SHP77 (cell line): ENCODE data around the gene SNCB.

Source experiments
- DNase-seq, 2 experiments: peaks; one replicate each; lab custom pipeline; 2025; lab: John Stamatoyannopoulos, UW

SNCB gene

GRCh38 chr5:176644294-176644693 is 14.0 kb upstream of the SNCB start:
- no peak for DNase-seq

- no peak for DNase-seq
Observed at GRCh38 chr5:176643491-176644219, 13.3 kb upstream of the SNCB start.

DNA sequence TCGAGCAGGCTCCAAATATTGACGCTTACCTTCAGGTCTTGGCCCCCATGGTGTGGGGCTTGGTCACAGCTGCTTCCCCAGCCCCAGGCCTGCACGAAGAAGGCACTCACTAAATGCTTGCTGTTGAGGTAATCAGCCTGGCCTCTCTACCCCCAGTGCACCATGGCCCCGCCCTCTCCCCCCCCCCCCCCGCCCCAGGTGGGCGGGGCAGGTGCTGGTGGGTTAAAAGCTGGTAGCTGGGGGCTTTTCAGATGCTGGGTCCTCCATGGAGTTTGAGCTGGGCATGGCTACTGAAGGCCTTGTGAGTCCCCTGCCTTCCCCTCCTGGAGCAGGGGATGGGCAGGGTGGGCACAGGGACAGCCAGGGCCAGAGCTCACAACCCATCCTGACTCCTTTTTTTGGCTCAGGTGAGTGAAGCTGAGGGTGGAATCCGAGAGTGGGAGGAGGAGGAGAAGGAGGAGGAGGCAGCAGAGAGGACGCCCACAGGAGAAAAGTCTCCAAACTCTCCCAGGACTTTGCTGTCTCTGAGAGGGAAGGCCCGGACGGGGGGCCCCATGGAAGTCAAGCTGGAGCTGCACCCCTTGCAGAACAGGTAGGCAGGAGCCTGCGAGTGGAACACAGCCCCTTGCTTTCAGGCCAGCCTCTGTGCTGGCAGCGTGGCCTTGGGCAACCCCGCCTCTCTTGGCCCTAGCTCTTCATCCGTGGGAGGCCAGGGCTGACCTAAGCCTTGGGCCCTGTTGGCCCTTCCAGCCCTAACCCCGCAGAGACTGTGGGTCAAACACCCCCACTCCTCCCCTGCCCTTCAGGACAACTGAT is 12.5 kb upstream of the SNCB start:
- DNase-seq = no peak

GRCh38 chr5:176640616-176641015 is 10.3 kb upstream of the SNCB start:
- no peak for DNase-seq

- DNase-seq = no peak
Observed at GRCh38 chr5:176639981-176640380, 9.6 kb upstream of the SNCB start.

DNA sequence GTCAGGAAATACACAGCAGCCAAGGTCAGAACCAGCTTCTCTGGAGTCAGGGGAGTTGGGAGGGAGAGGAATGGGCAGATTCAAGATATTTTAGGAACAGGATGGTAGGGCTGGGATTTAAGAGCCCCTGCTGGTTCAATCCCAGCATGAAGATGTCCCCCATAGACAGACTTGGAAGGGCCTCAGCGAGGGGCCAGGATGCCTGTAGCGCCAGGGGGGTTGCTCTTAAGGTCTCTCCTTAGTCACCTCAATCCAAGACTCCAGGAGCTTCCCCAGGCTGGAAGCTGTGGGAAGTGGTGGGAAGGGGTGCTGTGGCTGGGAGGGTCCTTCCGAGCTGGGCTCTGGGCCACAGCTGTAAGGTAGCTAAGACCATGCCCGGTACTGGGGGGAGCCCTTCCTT is 8.9 kb upstream of the SNCB start:
- no peak for DNase-seq

DNA sequence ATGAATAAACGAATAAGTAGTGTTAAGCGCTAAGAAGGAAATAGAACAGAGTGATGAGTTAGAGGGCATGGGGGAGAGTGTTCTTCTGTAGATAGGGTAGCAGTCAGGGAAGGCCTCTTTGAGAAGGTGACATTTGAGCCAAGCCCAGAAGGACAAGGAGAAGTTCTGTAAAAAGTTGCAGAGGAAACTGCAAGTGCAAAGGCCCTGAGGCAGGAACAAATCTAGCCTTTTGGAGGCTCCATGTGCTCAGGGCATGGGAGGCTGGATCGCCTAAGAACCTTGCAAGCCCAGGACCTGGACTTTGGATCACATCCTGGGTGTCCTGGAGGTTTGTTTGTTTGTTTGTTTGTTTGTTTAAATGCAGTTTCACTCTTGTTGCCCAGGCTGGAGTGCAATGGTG is 8.1 kb upstream of the SNCB start:
- no peak for DNase-seq

DNA sequence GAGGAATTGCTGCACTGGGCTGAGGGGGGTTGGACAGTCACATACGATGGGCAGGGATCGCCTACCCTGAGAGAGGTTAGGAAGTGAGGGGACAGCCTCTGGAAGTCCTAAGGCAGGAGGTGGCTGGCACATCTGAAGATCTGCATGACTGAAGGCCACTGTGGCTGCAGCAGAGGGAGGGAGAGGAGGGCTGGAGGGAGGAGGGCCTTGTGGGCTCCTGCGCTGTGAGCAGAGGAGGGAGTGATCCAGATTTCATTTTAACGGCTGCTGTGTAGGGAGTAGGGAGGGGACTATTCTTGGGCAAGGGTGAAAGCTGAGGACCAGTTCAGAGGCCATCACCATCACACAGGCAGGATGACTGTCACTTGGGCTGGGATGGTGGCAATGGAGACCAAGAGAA is 7.2 kb upstream of the SNCB start:
- no peak for DNase-seq

GRCh38 chr5:176636426-176636825 is 6.1 kb upstream of the SNCB start:
- DNase-seq = no peak

GRCh38 chr5:176633598-176633997 is 3.3 kb upstream of the SNCB start:
- no peak for DNase-seq

- DNase-seq = no peak
Observed at GRCh38 chr5:176632745-176633144, 2.4 kb upstream of the SNCB start.

- no peak for DNase-seq
Observed at GRCh38 chr5:176631383-176632200, 1.3 kb upstream of the SNCB start.

GRCh38 chr5:176630681-176631222 is 418 bp upstream of the SNCB start:
- DNase-seq = no peak

DNA sequence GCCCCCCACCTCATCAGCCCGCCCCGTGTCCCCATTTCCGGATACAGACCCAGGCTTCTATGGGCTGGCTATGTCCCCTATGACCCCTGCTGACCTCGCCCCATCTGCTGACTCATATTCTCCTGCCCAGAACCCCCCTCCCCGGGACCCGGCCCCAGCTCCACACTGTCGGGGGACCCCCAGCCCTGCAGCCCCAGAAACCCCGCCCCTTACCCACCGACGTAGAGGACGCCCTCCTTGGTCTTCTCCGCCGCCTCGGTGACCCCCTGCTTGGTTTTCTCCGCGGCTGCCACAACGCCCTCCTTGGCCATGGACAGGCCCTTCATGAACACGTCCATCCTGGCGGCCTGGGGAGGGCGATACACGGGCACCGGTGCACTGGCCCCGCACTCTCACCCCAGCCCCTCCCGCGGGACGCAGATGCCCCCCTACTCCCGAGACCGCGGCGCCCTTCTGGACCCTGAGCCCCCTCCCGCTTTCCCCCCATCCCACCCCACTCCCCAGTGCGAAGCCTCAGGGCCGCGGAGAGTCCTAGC is 949 bp downstream of the SNCB start:
- no peak for DNase-seq

GRCh38 chr5:176628406-176629228 is 1.7 kb downstream of the SNCB start:
- no peak for DNase-seq

DNA sequence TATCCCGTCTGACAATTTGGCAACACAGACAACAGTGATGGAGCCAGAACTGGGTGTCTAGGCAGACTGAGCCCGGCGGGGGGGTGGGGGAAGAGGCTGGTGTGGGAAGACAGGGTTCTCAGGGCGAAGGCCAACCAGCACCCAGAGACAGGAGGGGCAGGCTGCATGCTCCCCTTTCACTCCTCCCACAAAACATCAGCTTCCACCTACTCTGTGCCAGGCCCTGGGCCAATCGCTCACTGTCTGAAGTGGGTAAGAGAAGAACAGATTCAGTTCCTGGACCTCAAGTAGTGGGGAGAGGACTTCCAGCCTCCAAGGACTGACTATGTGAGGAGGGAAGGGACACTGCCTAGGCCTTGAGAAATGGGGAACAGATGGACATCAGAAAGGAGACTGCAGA is 2.8 kb downstream of the SNCB start:
- DNase-seq = no peak

DNA sequence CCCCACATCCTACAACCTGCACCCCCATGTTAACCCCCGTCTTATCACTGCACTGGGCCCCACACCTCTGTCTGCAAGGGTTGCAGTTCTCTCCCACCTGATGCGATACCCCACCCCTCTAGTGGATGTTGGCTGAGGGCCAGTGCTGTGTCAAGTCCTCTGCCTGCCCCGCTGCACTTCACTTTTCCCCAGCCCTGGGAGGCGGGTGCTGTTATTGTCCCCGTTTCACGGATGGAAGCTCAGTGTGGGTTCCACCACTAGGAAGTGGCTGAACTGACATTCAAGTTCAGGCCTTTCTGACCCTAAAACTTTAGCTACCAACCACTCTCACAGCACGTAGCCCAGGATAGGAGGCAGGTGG is 3.5 kb downstream of the SNCB start:
- no peak for DNase-seq

DNA sequence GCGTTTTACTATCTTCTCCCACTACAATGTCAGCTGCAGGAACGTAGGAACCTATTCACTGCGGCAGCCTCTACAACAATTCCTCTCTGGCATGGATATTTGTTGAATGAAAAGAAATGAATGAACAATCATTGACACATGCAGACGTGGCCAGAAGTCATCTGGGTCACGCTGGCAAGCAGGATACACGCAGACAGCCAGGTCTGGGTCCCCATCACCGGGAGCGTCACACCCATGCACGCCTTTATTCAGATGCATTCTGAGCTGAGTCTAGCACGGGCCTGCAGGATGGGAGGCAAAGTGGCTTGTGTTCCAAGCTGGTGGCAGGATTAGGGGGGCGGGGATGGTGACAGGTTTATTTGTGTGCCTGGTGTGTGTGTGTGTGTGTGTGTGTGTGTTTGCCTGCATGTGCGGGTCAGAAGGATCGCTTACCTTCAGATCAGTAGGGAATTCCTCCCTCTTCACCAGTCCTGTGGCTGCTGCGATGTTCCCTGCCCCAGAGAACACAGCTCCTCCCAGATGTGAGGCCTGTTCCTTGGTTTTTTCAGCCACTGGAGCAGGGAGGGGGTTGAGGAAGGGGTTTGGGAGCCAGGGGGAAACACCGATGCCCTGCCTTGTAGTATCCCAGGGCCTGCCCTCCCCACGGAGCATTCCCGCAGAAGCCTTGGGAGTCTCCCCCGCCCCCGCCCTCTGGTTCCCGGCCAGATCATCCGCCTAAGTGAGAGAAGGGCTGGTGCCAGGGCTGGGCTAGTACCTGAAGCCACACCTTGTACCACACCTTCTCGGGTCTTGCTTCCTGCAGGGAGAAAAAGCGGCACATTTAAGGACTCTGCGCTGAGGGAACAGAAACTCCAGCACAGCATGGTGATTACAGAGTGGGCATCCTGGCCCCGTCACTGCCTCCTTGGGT is 4.1 kb downstream of the SNCB start:
- no peak for DNase-seq

GRCh38 chr5:176625512-176625911 is 4.8 kb downstream of the SNCB start:
- no peak for DNase-seq

DNA sequence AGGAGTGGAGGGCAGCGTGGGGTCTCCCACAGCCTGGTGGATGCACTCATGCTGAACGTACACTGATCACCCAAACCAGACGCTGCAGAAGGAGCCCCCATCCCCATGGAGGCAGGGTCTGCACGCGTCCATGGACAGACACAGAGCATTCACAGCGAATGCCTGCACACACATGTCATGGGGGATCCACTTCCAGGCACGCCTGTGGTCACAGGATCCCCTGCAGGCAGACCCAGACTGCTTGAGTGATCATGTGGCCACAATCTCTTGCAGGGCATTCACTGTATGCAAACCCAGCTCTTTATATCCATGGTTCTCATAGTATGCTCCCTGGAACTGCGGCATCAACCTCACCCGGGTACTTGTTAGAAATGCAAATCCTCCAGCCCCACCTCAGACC is 5.4 kb downstream of the SNCB start:
- DNase-seq = no peak
